ENCODE results near the gene FLOT1.

GRCh38 chr6:30750379-30750668 is 7.8 kb upstream of the FLOT1 start:
- TF ChIP-seq POLR2A (IDR thresholded peaks at IDR 0.05; ENCODE audit: low read depth, low read length) (no peak), POLR2AphosphoS5 (IDR thresholded peaks at IDR 0.05; ENCODE audit: low read depth, low read length) (no peak), TAF1 (IDR thresholded peaks at IDR 0.05; ENCODE audit: borderline replicate concordance, low read depth, low read length) (no peak)
